Osteoblast (primary cell): Measurements from ENCODE around the gene ORM1. TPM values are rescaled to one million over a fixed set of nuclear protein-coding genes. Genes with fewer than 3 reads are reported as not detected.

Source experiments
- DNase-seq: peaks from one replicate; pipeline ENCODE4 v3.0.0; 2011; ENCODE audit warnings: low spot score, mixed read lengths; ENCODE audit not compliant: insufficient read length; ENCODE audit errors: missing footprints
- H2AFZ ChIP-seq: 2 replicates; pipeline ENCODE4 v1.6.0; 2011; ENCODE audit warnings: mild to moderate bottlenecking, low read length
- H3K27ac ChIP-seq: 2 replicates; pipeline ENCODE4 v1.5.1; 2011; ENCODE audit warnings: mild to moderate bottlenecking, low read depth, low read length, moderate library complexity
- H3K27me3 ChIP-seq: 2 replicates; pipeline ENCODE4 v1.6.0; 2012; ENCODE audit warnings: mild to moderate bottlenecking, control low read depth, inconsistent platforms, low read length, moderate library complexity; ENCODE audit not compliant: insufficient read depth
- H3K36me3 ChIP-seq: 2 replicates; pipeline ENCODE4 v1.5.1; 2011; ENCODE audit warnings: mild to moderate bottlenecking, low read length, control low read depth, moderate library complexity; ENCODE audit not compliant: insufficient read depth
- H3K4me1 ChIP-seq: 2 replicates; pipeline ENCODE4 v1.5.1; 2011; ENCODE audit warnings: mild to moderate bottlenecking, low read length, control low read depth, moderate library complexity; ENCODE audit not compliant: insufficient read depth
- H3K4me2 ChIP-seq: 2 replicates; pipeline ENCODE4 v1.6.0; 2011; ENCODE audit warnings: mild to moderate bottlenecking, low read length; ENCODE audit not compliant: insufficient read depth
- H3K4me3 ChIP-seq: fragments of 200-600 bp; sonication (generic); 3 replicates; pipeline ENCODE4 v1.5.1; 2012; ENCODE audit warnings: mild to moderate bottlenecking, low read length, inconsistent platforms; ENCODE audit not compliant: insufficient read depth
- H3K79me2 ChIP-seq: 2 replicates; pipeline ENCODE4 v1.6.0; 2012; ENCODE audit warnings: mild to moderate bottlenecking, low read length, control low read depth, inconsistent platforms; ENCODE audit not compliant: insufficient read depth
- H3K9me3 ChIP-seq: 2 replicates; pipeline ENCODE4 v1.5.1; 2011; ENCODE audit warnings: low read depth, low read length, control low read depth
- H4K20me1 ChIP-seq: 2 replicates; pipeline ENCODE4 v1.6.0; 2012; ENCODE audit warnings: mild to moderate bottlenecking, low read length, control low read depth; ENCODE audit not compliant: insufficient read depth
- total RNA-seq: library from RNA; depleted of rRNA; stranded (reverse); fragments of >200 nt; gene quantifications from 2 replicates; pipeline ENCODE4 v1.2.3, GENCODE V29; 2012
- TF ChIP-seq, protein P1 (sequence below): IDR thresholded peaks from 2 replicates; pipeline ENCODE4 v1.5.1; 2011; ENCODE audit warnings: mild to moderate bottlenecking, low read depth, low read length, moderate library complexity; ENCODE audit errors: extremely low read depth

The ORM1 gene
- total RNA-seq, 1 donor = not detected

DNA sequence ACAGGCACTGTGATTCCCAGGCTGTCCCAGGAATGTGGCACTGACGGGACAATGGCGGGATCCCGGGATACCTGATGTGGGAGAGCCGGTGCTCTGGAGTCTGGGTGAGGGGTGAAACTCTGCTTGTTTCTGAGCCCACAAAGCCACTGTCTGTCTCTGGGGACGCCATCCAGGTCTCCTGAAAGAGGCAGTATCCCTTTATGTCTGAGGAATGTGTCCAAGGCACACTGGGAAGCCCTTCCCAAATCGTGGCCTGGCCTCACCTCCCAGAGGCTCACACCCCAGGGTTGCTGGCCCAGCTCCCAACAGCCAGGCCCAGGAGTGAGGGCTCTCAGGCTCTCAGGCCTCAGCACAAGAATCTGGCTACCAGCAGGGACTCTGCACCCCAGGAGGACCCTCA, 33.9 kb downstream of the ORM1 start:
- no peak overlapping the region for H3K4me3 ChIP-seq
- H3K79me2 ChIP-seq = no peaks in the 10 kb centered on the region
- H3K27me3 ChIP-seq = no peaks in the 10 kb centered on the region
- H3K27ac ChIP-seq = no peak overlapping the region
- TF ChIP-seq, protein P1, sequence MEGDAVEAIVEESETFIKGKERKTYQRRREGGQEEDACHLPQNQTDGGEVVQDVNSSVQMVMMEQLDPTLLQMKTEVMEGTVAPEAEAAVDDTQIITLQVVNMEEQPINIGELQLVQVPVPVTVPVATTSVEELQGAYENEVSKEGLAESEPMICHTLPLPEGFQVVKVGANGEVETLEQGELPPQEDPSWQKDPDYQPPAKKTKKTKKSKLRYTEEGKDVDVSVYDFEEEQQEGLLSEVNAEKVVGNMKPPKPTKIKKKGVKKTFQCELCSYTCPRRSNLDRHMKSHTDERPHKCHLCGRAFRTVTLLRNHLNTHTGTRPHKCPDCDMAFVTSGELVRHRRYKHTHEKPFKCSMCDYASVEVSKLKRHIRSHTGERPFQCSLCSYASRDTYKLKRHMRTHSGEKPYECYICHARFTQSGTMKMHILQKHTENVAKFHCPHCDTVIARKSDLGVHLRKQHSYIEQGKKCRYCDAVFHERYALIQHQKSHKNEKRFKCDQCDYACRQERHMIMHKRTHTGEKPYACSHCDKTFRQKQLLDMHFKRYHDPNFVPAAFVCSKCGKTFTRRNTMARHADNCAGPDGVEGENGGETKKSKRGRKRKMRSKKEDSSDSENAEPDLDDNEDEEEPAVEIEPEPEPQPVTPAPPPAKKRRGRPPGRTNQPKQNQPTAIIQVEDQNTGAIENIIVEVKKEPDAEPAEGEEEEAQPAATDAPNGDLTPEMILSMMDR = no peak
- H3K36me3 ChIP-seq = peaks cover 56% of the 10 kb centered on the region
- no peaks in the 10 kb centered on the region for H4K20me1 ChIP-seq
- no peaks in the 10 kb centered on the region for H3K9me3 ChIP-seq
- no peak overlapping the region for H3K4me2 ChIP-seq
- no peak overlapping the region for H2AFZ ChIP-seq
- peaks cover 8% of the 10 kb centered on the region for H3K4me1 ChIP-seq
- DNase-seq = no peak

DNA sequence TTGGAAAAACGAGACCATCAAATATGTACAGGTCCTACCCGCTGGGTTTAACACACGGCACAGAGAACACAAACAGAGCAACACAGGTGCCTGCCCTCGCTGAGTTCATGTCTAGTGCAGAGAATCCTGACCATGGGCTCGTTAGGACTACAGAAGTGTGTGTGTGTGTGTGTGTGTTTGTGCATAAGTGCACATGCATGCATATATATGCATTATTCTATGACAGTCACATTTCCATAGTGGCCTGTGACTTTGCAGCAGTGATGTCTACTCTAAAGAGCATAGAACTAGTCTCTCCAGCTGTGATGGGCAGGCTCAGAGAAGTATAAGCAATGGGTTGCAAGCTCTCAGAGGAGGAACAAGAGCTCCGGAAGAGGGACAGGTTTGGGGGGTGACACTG, 34.5 kb downstream of the ORM1 start:
- H4K20me1 ChIP-seq = no peaks in the 10 kb centered on the region
- no peaks in the 10 kb centered on the region for H3K79me2 ChIP-seq
- no peak overlapping the region for H3K27ac ChIP-seq
- H3K27me3 ChIP-seq = no peaks in the 10 kb centered on the region
- H3K9me3 ChIP-seq = no peaks in the 10 kb centered on the region
- peaks cover 59% of the 10 kb centered on the region for H3K36me3 ChIP-seq
- H3K4me3 ChIP-seq = no peak overlapping the region
- TF ChIP-seq, protein P1 = no peak
- H3K4me1 ChIP-seq = peaks cover 8% of the 10 kb centered on the region
- no peak for DNase-seq
- H2AFZ ChIP-seq = no peak overlapping the region
- no peak overlapping the region for H3K4me2 ChIP-seq

DNA sequence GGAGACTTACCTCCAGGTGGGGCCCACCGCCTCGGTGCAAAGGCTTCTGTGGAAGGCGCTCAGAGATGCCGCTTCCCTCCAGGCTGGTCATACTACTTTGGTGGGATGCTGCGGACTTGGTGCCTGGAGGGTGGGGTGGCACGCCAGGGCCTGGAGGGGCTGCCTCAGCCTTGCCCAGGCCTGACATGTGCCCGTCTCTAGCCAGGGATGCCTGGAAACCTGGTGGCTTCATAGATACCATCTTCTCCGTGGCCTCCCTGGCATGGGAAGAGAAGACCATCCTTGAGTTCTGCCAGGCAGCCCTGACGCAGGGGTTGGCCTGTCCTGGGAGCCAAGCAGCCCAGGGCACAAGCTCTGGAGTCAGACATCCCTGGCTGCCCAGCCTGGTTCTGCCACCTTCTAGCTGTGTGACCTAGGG, 35.0 kb downstream of the ORM1 start:
- Histone ChIP-seq H3K4me3 (no peak overlapping the region), H3K79me2 (no peaks in the 10 kb centered on the region), H3K27ac (no peak overlapping the region), H3K9me3 (no peaks in the 10 kb centered on the region), H3K4me2 (no peak overlapping the region), H3K27me3 (no peaks in the 10 kb centered on the region), H4K20me1 (no peaks in the 10 kb centered on the region), H3K4me1 (peaks cover 8% of the 10 kb centered on the region), H2AFZ (no peak overlapping the region), H3K36me3 (peaks cover 60% of the 10 kb centered on the region)
- DNase-seq = no peak
- TF ChIP-seq, protein P1 = no peak

DNA sequence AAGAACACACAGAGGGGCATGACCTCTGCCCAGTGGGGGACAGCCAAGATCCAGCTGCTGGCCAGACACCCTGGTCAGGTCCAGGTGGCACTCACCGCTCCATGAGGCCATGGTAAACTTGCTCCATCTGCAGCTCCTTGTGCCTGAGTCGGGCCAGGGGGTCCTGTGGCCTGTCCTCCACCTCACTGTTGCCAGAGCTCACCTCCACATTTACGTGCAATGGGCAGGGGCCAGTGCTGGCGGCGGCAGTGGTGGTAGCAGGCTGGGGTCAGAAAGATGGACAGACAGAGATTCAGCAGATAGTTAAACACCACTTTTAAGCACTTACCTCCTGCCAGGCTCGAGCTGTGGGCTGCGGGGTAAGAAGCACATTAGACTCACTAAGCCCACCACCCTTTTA, 36.9 kb downstream of the ORM1 start:
- H3K36me3 ChIP-seq = peaks cover 57% of the 10 kb centered on the region
- no peak for DNase-seq
- TF ChIP-seq, protein P1 = no peak

More for the DNA sequence above, 36.9 kb downstream of the ORM1 start:
- Histone ChIP-seq H3K79me2 (no peaks in the 10 kb centered on the region), H3K4me2 (no peak overlapping the region), H3K9me3 (no peaks in the 10 kb centered on the region), H3K27me3 (no peaks in the 10 kb centered on the region), H4K20me1 (no peaks in the 10 kb centered on the region), H3K27ac (no peak overlapping the region), H2AFZ (no peak overlapping the region), H3K4me1 (peaks cover 17% of the 10 kb centered on the region), H3K4me3 (no peak overlapping the region)
